ENCODE data around the gene LRPPRC. TPM values are rescaled to one million over a fixed set of nuclear protein-coding genes. Genes with fewer than 3 reads are reported as not detected.

Gene LRPPRC
- total and polyA plus RNA-seq, 2 donors (not counting 3 experiments of a cell fraction or from before 2014, with no cell fraction given) = 22.6 to 94.0 TPM

DNA sequence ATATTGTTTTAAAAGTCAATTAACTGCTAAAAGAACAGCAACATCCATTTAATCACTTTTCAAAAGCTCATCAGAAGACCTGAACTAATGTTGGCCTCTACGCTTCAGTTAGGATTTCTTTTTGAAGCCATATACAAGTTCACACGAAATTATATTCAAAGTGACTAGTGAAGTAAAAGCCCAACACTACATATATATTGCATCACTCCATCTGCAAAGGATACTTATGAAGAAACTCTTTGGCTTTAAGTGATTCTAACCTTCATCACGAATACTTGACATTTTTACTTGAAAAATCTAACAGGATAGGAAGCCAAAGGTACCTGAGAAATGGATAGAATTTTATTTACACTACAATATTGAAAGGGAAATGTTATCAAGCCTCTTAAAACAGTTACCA lies 50.4 kb downstream of the LRPPRC start:
- no peaks in the 10 kb centered on the region for H3K4me1 ChIP-seq (ENCODE audit: control insufficient read depth, extremely low read depth, insufficient read depth, low read length)
- BruUV-seq (replicated peaks) = no TSS peak
- no peak overlapping the region for H3K27ac ChIP-seq (ENCODE audit: insufficient read depth, low read depth, low read length)
- H3K4me3 ChIP-seq (replicated peaks in 1 of 3; ENCODE audit: insufficient read depth in 1 of 3, low read depth in 1 of 3, low read length in 3 of 3) = no peak overlapping the region
- ChIA-PET POLR2A (no interaction called here), CTCF (no interaction called here)
- H3K36me3 ChIP-seq (ENCODE audit: control insufficient read depth in 2 of 2, extremely low read depth in 1 of 2, insufficient read depth in 2 of 2, low read length in 2 of 2) = peaks cover 0 to 25% of the 10 kb centered on the region in 2 experiments
- dilution Hi-C loops (cut with MboI; ENCODE audit: extremely low pct_ligation_motif_present, low sequenced_read_pairs) (no loop called here), intact Hi-C loops (cut with micrococcal nuclease) (no loop called here)
- no peaks in the 10 kb centered on the region for H3K79me2 ChIP-seq (ENCODE audit: control insufficient read depth, insufficient read depth, low read length)
- H2AFZ ChIP-seq (ENCODE audit: low read depth, low read length) = no peak overlapping the region
- H3K9ac ChIP-seq (replicated peaks; ENCODE audit: extremely low read depth, insufficient read depth, low read length) = no peak overlapping the region
- H3K4me2 ChIP-seq (ENCODE audit: insufficient read depth, low read length) = no peak overlapping the region
- H4K20me1 ChIP-seq (replicated peaks; ENCODE audit: control insufficient read depth, extremely low read depth, insufficient read depth, low read length) = no peaks in the 10 kb centered on the region
- no peak for FAIRE-seq
- no peaks in the 10 kb centered on the region for H3K27me3 ChIP-seq (ENCODE audit: control insufficient read depth in 2 of 2, insufficient read depth in 2 of 2, low read length in 2 of 2)
- DNase-seq (ENCODE audit: low read depth, low spot score) = no peak
- TF ChIP-seq POLR2A (IDR thresholded peaks at IDR 0.05; ENCODE audit: low read depth, low read length) = no peak
- no peak for TF ChIP-seq MYC (IDR thresholded peaks at IDR 0.05; ENCODE audit: low read depth, low read length)
- TF ChIP-seq, protein P1, sequence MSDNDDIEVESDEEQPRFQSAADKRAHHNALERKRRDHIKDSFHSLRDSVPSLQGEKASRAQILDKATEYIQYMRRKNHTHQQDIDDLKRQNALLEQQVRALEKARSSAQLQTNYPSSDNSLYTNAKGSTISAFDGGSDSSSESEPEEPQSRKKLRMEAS (IDR thresholded peaks at IDR 0.05; ENCODE audit: insufficient read depth, insufficient read length) = no peak
- no peak for TF ChIP-seq POLR2AphosphoS5 (IDR thresholded peaks at IDR 0.05; ENCODE audit: insufficient read depth, low read depth, low read length)
- no peak for TF ChIP-seq GATA2 (IDR thresholded peaks at IDR 0.05; ENCODE audit: insufficient read depth, insufficient read length, low read depth, low read length)
- no peak for TF ChIP-seq EZH2 (IDR thresholded peaks at IDR 0.05; ENCODE audit: borderline replicate concordance, low read depth, low read length, severe bottlenecking)
- TF ChIP-seq, protein P2, sequence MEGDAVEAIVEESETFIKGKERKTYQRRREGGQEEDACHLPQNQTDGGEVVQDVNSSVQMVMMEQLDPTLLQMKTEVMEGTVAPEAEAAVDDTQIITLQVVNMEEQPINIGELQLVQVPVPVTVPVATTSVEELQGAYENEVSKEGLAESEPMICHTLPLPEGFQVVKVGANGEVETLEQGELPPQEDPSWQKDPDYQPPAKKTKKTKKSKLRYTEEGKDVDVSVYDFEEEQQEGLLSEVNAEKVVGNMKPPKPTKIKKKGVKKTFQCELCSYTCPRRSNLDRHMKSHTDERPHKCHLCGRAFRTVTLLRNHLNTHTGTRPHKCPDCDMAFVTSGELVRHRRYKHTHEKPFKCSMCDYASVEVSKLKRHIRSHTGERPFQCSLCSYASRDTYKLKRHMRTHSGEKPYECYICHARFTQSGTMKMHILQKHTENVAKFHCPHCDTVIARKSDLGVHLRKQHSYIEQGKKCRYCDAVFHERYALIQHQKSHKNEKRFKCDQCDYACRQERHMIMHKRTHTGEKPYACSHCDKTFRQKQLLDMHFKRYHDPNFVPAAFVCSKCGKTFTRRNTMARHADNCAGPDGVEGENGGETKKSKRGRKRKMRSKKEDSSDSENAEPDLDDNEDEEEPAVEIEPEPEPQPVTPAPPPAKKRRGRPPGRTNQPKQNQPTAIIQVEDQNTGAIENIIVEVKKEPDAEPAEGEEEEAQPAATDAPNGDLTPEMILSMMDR (IDR thresholded peaks at IDR 0.05; ENCODE audit: extremely low read depth in 1 of 2, insufficient read depth in 1 of 2, low read depth in 1 of 2, low read length in 2 of 2) = no peak
- no peak for TF ChIP-seq FOS (IDR thresholded peaks at IDR 0.05; ENCODE audit: borderline replicate concordance, insufficient read depth, low read length)
- no peak for TF ChIP-seq JUN (IDR thresholded peaks at IDR 0.05; ENCODE audit: borderline replicate concordance, insufficient read depth, insufficient read length, low read depth)
- H3K9me3 ChIP-seq (replicated peaks; ENCODE audit: control insufficient read depth, insufficient read depth, low read length) = no peaks in the 10 kb centered on the region
- H3K9me1 ChIP-seq (replicated peaks; ENCODE audit: control insufficient read depth, extremely low read depth, insufficient read depth, low read length) = no peaks in the 10 kb centered on the region
